DOHH2 (cell line): Measurements from ENCODE around the gene MASP1.

ENCODE experiments used
- EZH2phosphoT487 ChIP-seq: fragments of 200-600 bp; sonication (generic); IDR thresholded peaks from 2 replicates; pipeline ENCODE4 v1.6.1; 2017; ENCODE audit warnings: borderline replicate concordance, mild to moderate bottlenecking, antibody characterized with exemption, low read length, moderate library complexity, mixed read lengths
- TF ChIP-seq, protein P1 (sequence below): fragments of 200-600 bp; sonication (generic); IDR thresholded peaks from one replicate; pipeline ENCODE4 v1.5.1; 2014; ENCODE audit warnings: antibody characterized with exemption, mild to moderate bottlenecking, low read depth, low read length; ENCODE audit not compliant: poor library complexity, severe bottlenecking

GRCh38 chr3:187267306-187267705 lies 24.2 kb downstream of the MASP1 start:
- TF ChIP-seq, protein P1, sequence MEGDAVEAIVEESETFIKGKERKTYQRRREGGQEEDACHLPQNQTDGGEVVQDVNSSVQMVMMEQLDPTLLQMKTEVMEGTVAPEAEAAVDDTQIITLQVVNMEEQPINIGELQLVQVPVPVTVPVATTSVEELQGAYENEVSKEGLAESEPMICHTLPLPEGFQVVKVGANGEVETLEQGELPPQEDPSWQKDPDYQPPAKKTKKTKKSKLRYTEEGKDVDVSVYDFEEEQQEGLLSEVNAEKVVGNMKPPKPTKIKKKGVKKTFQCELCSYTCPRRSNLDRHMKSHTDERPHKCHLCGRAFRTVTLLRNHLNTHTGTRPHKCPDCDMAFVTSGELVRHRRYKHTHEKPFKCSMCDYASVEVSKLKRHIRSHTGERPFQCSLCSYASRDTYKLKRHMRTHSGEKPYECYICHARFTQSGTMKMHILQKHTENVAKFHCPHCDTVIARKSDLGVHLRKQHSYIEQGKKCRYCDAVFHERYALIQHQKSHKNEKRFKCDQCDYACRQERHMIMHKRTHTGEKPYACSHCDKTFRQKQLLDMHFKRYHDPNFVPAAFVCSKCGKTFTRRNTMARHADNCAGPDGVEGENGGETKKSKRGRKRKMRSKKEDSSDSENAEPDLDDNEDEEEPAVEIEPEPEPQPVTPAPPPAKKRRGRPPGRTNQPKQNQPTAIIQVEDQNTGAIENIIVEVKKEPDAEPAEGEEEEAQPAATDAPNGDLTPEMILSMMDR, result no peak
- no peak for TF ChIP-seq EZH2phosphoT487
